HL-60 (cell line): ENCODE data around the gene RBP2.

Source experiments
- DNase-seq, 2 experiments: peaks; one replicate each; pipeline ENCODE4 v3.0.0-alpha.2; 2010 to 2020; ENCODE audit warnings: low read depth in 1 of 2, low spot score in 1 of 2
- H3K27ac ChIP-seq: fragments of 250-450 bp; sonication (Bioruptor Pico); replicated peaks from 2 replicates; pipeline ENCODE4 v1.5.1; 2020; ENCODE audit warnings: mild to moderate bottlenecking, moderate library complexity
- H3K27me3 ChIP-seq: fragments of 250-450 bp; sonication (Bioruptor Pico); 2 replicates; pipeline ENCODE4 v1.5.1; 2021; ENCODE audit warnings: mild to moderate bottlenecking, moderate library complexity; ENCODE audit not compliant: insufficient read depth, poor library complexity, severe bottlenecking
- H3K4me3 ChIP-seq: replicated peaks from 2 replicates; pipeline ENCODE4 v1.5.1; 2011; ENCODE audit warnings: mild to moderate bottlenecking, control low read depth, low read length; ENCODE audit not compliant: insufficient read depth
- CTCF ChIP-seq: IDR thresholded peaks from one replicate; pipeline ENCODE4 v1.5.1; 2011; ENCODE audit warnings: low read length, control low read depth, inconsistent platforms; ENCODE audit not compliant: insufficient read depth
- GABPA ChIP-seq: IDR thresholded peaks from 2 replicates; pipeline ENCODE4 v1.6.1; 2012; ENCODE audit warnings: low read depth
- POLR2AphosphoS5 ChIP-seq: IDR thresholded peaks from 2 replicates; pipeline ENCODE4 v1.6.1; 2012; ENCODE audit warnings: low read depth
- REST ChIP-seq: IDR thresholded peaks from 2 replicates; pipeline ENCODE4 v1.6.1; 2012; ENCODE audit warnings: low read depth; ENCODE audit not compliant: insufficient replicate concordance
- SPI1 ChIP-seq: IDR thresholded peaks from 2 replicates; pipeline ENCODE4 v1.6.1; 2012; ENCODE audit warnings: low read depth, mild to moderate bottlenecking, borderline replicate concordance

RBP2 gene

GRCh38 chr3:139456386-139456785 lies 19.9 kb downstream of the RBP2 start:
- no peak for TF ChIP-seq GABPA
- TF ChIP-seq POLR2AphosphoS5, result no peak
- TF ChIP-seq SPI1, result no peak
- no peak for TF ChIP-seq REST
- TF ChIP-seq CTCF, result no peak
- DNase-seq, result no peak
- no peak overlapping the region for H3K4me3 ChIP-seq
- no peaks in the 10 kb centered on the region for H3K27me3 ChIP-seq
- H3K27ac ChIP-seq, result no peak overlapping the region

GRCh38 chr3:139455855-139456254 lies 20.5 kb downstream of the RBP2 start:
- Histone ChIP-seq H3K27ac (no peak overlapping the region), H3K27me3 (no peaks in the 10 kb centered on the region), H3K4me3 (no peak overlapping the region)
- no peak for DNase-seq
- TF ChIP-seq CTCF (no peak), SPI1 (no peak), GABPA (no peak), REST (no peak), POLR2AphosphoS5 (no peak)

- no peak overlapping the region for H3K4me3 ChIP-seq
- DNase-seq, result no peak
- no peak overlapping the region for H3K27ac ChIP-seq
Measured at GRCh38 chr3:139455206-139455605, 21.1 kb downstream of the RBP2 start.

More at GRCh38 chr3:139455206-139455605, 21.1 kb downstream of the RBP2 start:
- no peaks in the 10 kb centered on the region for H3K27me3 ChIP-seq
- TF ChIP-seq REST (no peak), POLR2AphosphoS5 (no peak), SPI1 (no peak), CTCF (no peak), GABPA (no peak)
